T-helper 9 cell (primary cell): ENCODE data around the gene GAGE13.
"Not testable (repeated sequence)": the region's sequence is repeated elsewhere in the genome, so short reads cannot be mapped to it uniquely, and the experiment has no call there.

ENCODE experiments used
- DNase-seq: peaks from one replicate; pipeline ENCODE4 v3.0.0-alpha.2; 2020

The GAGE13 gene

DNA sequence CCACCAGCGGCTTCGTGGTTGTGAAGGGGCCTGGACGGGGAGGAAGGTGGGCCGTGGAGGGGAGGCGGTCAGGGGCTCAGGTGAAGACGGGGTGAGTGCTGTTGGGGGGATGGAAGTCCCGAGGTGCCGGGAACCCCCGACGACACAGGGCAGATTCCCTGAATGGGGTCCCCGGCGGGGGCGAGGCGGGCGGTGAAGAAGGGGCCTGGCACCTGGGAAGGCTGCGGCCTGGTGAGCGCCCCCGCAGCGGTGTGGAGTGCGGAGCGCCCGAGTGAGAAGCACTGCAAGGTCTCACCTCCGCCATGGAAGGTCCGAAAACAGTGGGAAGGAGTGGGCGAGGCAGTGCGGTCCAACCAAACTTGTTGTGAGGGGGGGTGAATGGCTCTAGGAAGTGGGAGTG, 459 bp downstream of the GAGE13 start:
- not testable (repeated sequence) for DNase-seq

DNA sequence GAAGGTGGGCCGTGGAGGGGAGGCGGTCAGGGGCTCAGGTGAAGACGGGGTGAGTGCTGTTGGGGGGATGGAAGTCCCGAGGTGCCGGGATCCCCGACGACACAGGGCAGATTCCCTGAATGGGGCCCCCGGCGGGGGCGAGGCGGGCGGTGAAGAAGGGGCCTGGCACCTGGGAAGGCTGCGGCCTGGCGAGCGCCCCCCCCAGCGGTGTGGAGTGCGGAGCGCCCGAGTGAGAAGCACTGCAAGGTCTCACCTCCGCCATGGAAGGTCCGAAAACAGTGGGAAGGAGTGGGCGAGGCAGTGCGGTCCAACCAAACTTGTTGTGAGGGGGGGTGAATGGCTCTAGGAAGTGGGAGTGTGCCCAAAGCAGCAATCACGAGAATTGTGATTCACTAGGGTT, 10.1 kb downstream of the GAGE13 start:
- DNase-seq, result peak; percentile 20

DNA sequence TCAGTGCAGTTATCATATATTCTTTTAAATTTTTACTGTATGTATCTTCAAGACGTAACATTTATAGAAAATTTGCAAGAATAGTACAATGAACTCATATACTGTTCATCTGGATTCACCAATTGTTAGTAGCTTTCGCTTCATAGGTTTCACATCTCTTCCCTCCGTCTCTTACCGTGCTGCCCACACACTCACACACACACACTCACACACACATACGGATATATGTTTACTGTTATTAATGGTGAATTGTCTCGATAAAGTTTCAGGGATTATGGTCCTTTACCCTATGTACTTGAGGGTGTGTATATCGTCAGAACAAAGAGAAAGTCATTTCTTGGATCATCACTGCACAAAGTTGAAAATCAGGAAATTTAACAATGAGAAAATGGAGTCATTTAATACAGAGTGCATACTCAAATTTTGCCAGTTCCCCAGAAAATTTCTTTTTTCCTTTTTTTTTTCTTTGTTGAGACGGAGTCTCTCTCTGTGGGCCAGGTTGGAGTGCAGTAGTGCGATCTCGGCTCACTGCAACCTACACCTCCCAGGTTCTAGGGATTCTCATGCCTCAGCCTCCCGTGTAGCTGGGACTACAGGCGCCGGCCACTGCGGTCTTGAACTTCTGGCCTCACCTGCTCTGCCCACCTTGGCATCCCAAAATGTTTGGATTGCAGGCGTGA, 13.3 kb downstream of the GAGE13 start:
- DNase-seq, result not testable (repeated sequence)

DNA sequence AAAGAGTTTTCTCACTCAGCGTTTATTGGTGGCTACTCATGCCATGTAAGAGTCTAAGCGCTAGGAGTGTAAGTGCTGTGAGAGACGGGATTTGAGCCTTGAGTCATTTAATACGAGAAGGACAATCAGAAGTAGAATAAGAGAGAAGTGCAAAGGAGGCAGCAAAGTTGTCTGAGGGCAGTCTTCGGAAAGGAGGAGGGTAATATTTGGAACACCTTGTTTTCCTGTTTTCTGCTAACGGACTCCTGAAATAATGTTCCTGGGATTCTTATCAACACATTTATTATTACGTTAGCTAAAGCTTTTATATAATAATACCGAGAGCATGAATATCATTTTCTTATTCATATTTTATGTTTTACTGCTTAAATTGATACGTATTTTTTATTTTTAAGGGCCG, 14.0 kb downstream of the GAGE13 start:
- DNase-seq, result not testable (repeated sequence)

DNA sequence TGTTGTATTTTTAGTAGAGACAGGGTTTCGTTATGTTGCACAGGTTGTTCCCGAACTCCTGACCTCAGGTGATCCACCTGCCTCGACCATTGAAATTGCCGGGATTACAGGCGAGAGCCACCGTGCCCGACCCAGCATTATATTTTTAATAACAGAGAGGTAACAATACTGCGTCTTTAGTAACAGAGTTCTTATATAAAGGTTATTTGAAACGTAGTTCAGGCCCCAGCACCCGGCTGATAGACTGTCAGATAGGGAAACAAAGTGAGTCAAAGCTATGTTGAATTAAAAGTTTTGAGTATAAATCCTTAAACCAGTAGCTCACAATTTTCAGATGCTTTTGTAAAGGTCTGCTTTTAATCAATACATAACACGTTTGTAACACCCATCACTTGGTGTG, 14.8 kb downstream of the GAGE13 start:
- DNase-seq, result peak; percentile 15
